Type B pancreatic cell (in vitro differentiated cells): ENCODE data around the gene CEP350. TPM values are rescaled to one million over a fixed set of nuclear protein-coding genes. Genes with fewer than 3 reads are reported as not detected.

ENCODE experiments used
- DNase-seq: peaks from one replicate; pipeline ENCODE4 v3.0.0; 2021; ENCODE audit warnings: mixed read lengths; ENCODE audit not compliant: unreplicated experiment; ENCODE audit errors: extremely low spot score
- H3K27ac Mint-ChIP-seq: 2 replicates; pipeline ENCODE4 v1.8.0; 2021; ENCODE audit warnings: mild to moderate bottlenecking, mixed read lengths
- H3K27me3 Mint-ChIP-seq: 2 replicates; pipeline ENCODE4 v1.8.0; 2021; ENCODE audit warnings: mixed read lengths
- H3K36me3 Mint-ChIP-seq: 2 replicates; pipeline ENCODE4 v1.8.0; 2021; ENCODE audit warnings: mixed read lengths
- H3K4me1 Mint-ChIP-seq: one replicate; pipeline ENCODE4 v1.8.0; 2021; ENCODE audit warnings: mixed read lengths; ENCODE audit not compliant: unreplicated experiment
- H3K4me3 Mint-ChIP-seq: 2 replicates; pipeline ENCODE4 v1.8.0; 2021; ENCODE audit warnings: mild to moderate bottlenecking, mixed read lengths
- H3K9me3 Mint-ChIP-seq: 2 replicates; pipeline ENCODE4 v1.8.0; 2021; ENCODE audit warnings: mixed read lengths
- CTCF ChIP-seq: fragments of 200-600 bp; sonication (generic); conservative IDR thresholded peaks from 2 replicates; pipeline ENCODE4 v1.5.0; 2021; ENCODE audit warnings: antibody characterized with exemption, mild to moderate bottlenecking
- total RNA-seq: library from RNA; stranded (reverse); gene quantifications from 2 replicates; pipeline ENCODE4 v1.2.1, GENCODE V29; 2021; ENCODE audit warnings: low replicate concordance

CEP350 gene
- total RNA-seq, 1 donor from 2014 or later, result 41.5 TPM

GRCh38 chr1:179926850-179927205 lies 27.8 kb upstream of the CEP350 start:
- TF ChIP-seq CTCF, result no peak
- no peak overlapping the region for H3K27ac Mint-ChIP-seq
- peaks cover 13% of the 10 kb centered on the region for H3K4me1 Mint-ChIP-seq
- H3K36me3 Mint-ChIP-seq, result no peaks in the 10 kb centered on the region
- H3K9me3 Mint-ChIP-seq, result no peaks in the 10 kb centered on the region
- H3K27me3 Mint-ChIP-seq, result no peaks in the 10 kb centered on the region
- no peak for DNase-seq
- H3K4me3 Mint-ChIP-seq, result no peak overlapping the region

GRCh38 chr1:179929955-179930798 lies 24.4 kb upstream of the CEP350 start:
- Mint-ChIP-seq H3K4me3 (no peak overlapping the region), H3K9me3 (no peaks in the 10 kb centered on the region), H3K4me1 (peaks cover 11% of the 10 kb centered on the region), H3K27me3 (no peaks in the 10 kb centered on the region), H3K36me3 (no peaks in the 10 kb centered on the region), H3K27ac (no peak overlapping the region)
- DNase-seq, result no peak
- TF ChIP-seq CTCF, result no peak

- H3K27ac Mint-ChIP-seq, result no peak overlapping the region
- no peak for DNase-seq
- TF ChIP-seq CTCF, result no peak
- H3K4me1 Mint-ChIP-seq, result peaks cover 11% of the 10 kb centered on the region
- H3K4me3 Mint-ChIP-seq, result no peak overlapping the region
- H3K9me3 Mint-ChIP-seq, result no peaks in the 10 kb centered on the region
- no peaks in the 10 kb centered on the region for H3K36me3 Mint-ChIP-seq
- H3K27me3 Mint-ChIP-seq, result peaks cover 1% of the 10 kb centered on the region
Measured at GRCh38 chr1:179930867-179931266, 23.7 kb upstream of the CEP350 start.

GRCh38 chr1:179933219-179933618 lies 21.4 kb upstream of the CEP350 start:
- no peaks in the 10 kb centered on the region for H3K36me3 Mint-ChIP-seq
- no peak overlapping the region for H3K4me3 Mint-ChIP-seq
- H3K9me3 Mint-ChIP-seq, result no peaks in the 10 kb centered on the region
- DNase-seq, result no peak
- peaks cover 3% of the 10 kb centered on the region for H3K27me3 Mint-ChIP-seq
- peaks cover 11% of the 10 kb centered on the region for H3K4me1 Mint-ChIP-seq
- TF ChIP-seq CTCF, result no peak
- no peak overlapping the region for H3K27ac Mint-ChIP-seq

GRCh38 chr1:179935909-179936496 lies 18.6 kb upstream of the CEP350 start:
- H3K9me3 Mint-ChIP-seq, result no peaks in the 10 kb centered on the region
- no peak for DNase-seq
- no peak overlapping the region for H3K4me3 Mint-ChIP-seq
- no peak for TF ChIP-seq CTCF
- no peak overlapping the region for H3K27ac Mint-ChIP-seq
- no peaks in the 10 kb centered on the region for H3K36me3 Mint-ChIP-seq
- peaks cover 3% of the 10 kb centered on the region for H3K27me3 Mint-ChIP-seq
- H3K4me1 Mint-ChIP-seq, result peaks cover 8% of the 10 kb centered on the region
